Measurements from ENCODE around the gene RHNO1.

Gene RHNO1, protein sequence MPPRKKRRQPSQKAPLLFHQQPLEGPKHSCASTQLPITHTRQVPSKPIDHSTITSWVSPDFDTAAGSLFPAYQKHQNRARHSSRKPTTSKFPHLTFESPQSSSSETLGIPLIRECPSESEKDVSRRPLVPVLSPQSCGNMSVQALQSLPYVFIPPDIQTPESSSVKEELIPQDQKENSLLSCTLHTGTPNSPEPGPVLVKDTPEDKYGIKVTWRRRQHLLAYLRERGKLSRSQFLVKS

GRCh38 chr12:2877047-2877952 lies at the start of gene RHNO1, which contains the start of gene FOXM1:
TSS of gene RHNO1 (plus strand) at chr12:2877223. CDS start at chr12:2885367, 8,144 bp downstream.
TSS of gene FOXM1 (minus strand) at chr12:2877174. CDS start at chr12:2874478, 2,696 bp downstream.
- no peaks in the 10 kb centered on the region for H3K9me3 Mint-ChIP-seq
- H3K4me1 Mint-ChIP-seq (ENCODE audit: low read depth) = peaks cover 37% of the 10 kb centered on the region
- H3K27ac Mint-ChIP-seq = peak within 1 kb of the TSS; percentile 99
- no peaks in the 10 kb centered on the region for H3K27me3 Mint-ChIP-seq (ENCODE audit: low read depth)
- DNase-seq (ENCODE audit: low spot score) = peak; percentile 88
- peak within 1 kb of the TSS; percentile 92 for H3K4me3 Mint-ChIP-seq
- H3K36me3 Mint-ChIP-seq (ENCODE audit: low read depth) = peaks cover 50% of the 10 kb centered on the region

DNA sequence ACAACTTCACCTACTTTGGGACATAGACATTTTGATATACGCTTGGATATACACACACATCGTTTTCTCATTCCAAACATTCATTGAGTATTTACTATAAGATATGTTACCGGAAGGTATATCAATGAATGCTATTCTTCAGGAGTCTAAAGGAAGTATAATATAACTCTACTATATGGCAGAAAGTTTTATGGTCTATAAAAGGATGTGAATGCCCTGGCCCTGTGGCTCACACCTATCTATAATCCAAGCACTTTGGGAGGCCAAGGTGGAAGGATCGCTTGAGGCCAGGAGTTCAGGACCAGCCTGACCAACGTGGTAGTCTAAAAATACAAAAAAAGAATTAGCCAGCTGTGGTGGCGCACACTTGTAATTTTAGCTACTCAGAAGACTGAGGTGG lies 47.7 kb upstream of the RHNO1 start:
- DNase-seq (ENCODE audit: low spot score) = no peak
- Mint-ChIP-seq H3K36me3 (ENCODE audit: low read depth) (peaks cover 23% of the 10 kb centered on the region), H3K4me3 (no peak overlapping the region), H3K9me3 (no peaks in the 10 kb centered on the region), H3K4me1 (ENCODE audit: low read depth) (no peaks in the 10 kb centered on the region), H3K27me3 (ENCODE audit: low read depth) (no peaks in the 10 kb centered on the region), H3K27ac (no peak overlapping the region)

- Mint-ChIP-seq H3K4me1 (ENCODE audit: low read depth) (no peaks in the 10 kb centered on the region), H3K36me3 (ENCODE audit: low read depth) (peaks cover 9% of the 10 kb centered on the region)
Measured at GRCh38 chr12:2832550-2833127, 44.4 kb upstream of the RHNO1 start.

DNA sequence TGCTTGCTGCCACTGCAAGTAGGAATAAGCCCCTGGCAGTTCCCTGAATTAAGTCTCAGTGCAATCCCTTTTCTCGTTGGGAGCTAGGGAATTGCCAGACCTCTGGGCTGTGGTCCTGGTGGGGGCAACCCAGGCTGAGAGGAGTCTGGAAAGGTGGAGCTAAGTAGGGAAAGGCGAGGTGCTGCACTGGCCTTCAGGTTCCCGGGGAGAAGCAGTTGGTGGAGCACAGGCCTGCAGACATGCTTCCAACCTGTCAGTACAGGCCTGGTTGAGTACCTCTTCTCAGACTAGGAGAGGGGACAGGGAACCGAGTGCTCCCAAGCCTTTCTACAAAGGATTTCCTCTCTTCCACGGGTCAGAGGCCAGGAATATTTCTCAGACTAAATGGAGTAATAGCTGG lies 43.7 kb upstream of the RHNO1 start:
- H3K9me3 Mint-ChIP-seq = no peaks in the 10 kb centered on the region
- no peak overlapping the region for H3K4me3 Mint-ChIP-seq
- H3K4me1 Mint-ChIP-seq (ENCODE audit: low read depth) = no peaks in the 10 kb centered on the region
- H3K27me3 Mint-ChIP-seq (ENCODE audit: low read depth) = no peaks in the 10 kb centered on the region
- no peak for DNase-seq (ENCODE audit: low spot score)
- no peak overlapping the region for H3K27ac Mint-ChIP-seq
- H3K36me3 Mint-ChIP-seq (ENCODE audit: low read depth) = peaks cover 6% of the 10 kb centered on the region

More at GRCh38 chr12:2832550-2833127, 44.4 kb upstream of the RHNO1 start:
- Mint-ChIP-seq H3K9me3 (no peaks in the 10 kb centered on the region), H3K27ac (no peak overlapping the region), H3K4me3 (no peak overlapping the region), H3K27me3 (ENCODE audit: low read depth) (no peaks in the 10 kb centered on the region)
- DNase-seq (ENCODE audit: low spot score) = no peak

- H3K27me3 Mint-ChIP-seq (ENCODE audit: low read depth) = no peaks in the 10 kb centered on the region
- no peak overlapping the region for H3K27ac Mint-ChIP-seq
- peaks cover 5% of the 10 kb centered on the region for H3K36me3 Mint-ChIP-seq (ENCODE audit: low read depth)
- no peaks in the 10 kb centered on the region for H3K4me1 Mint-ChIP-seq (ENCODE audit: low read depth)
- no peak overlapping the region for H3K4me3 Mint-ChIP-seq
- no peaks in the 10 kb centered on the region for H3K9me3 Mint-ChIP-seq
- no peak for DNase-seq (ENCODE audit: low spot score)
Measured at GRCh38 chr12:2833810-2834209, 43.2 kb upstream of the RHNO1 start.

DNA sequence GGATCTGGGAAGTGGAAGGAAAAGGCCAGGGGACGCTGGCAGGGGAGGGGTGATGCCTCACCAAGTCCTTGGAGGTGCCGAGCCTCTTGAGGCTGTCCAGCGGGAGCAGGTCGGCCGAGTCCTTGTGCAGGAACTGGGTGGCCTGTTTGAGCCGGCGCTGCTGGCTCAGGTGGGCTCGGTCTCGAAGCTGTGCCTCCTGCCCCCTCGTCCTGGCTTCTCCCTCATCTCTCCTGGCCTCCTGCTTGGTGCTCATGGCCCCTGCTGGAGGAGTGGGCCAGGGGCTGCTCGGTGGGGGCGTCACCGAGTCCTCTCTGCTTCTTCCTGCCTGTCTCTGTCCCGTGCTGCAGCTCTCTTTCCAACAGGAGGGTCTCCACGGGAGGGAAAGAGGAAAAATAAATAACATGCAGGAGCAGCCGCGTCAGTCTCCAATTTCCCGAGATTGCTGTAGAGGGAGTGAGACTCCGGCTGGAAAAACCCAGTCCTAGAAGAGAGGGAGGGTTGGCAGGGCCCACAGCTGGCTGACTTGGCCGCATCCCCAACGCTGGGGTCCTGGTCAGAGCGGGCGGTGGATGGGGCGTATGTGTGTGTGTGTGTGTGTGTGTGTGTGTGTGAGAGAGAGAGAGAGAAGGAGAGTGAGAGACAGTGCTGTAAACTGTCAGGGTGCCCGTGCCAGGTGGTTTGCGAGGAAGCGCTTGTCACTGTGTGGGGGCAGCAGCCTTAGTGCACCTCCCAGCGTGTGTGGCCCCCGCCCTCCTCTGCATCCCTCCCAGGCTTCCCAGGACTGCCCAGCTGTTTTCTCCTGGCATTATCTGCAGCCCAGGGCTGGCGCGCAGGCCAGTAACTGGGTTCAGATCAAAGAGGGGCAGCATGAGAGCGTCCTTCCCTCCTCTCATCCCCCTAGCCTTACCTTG lies 42.2 kb upstream of the RHNO1 start, which contains the start of gene NRIP2:
Gene NRIP2 (minus strand): TSS at position 455 of the 911 bp plus-strand sequence. CDS start 52 bp downstream, at position 403.
- Mint-ChIP-seq H3K4me3 (no peak within 1 kb of the TSS), H3K4me1 (ENCODE audit: low read depth) (no peaks in the 10 kb centered on the region), H3K9me3 (no peaks in the 10 kb centered on the region), H3K36me3 (ENCODE audit: low read depth) (peaks cover 12% of the 10 kb centered on the region), H3K27me3 (ENCODE audit: low read depth) (no peaks in the 10 kb centered on the region), H3K27ac (no peak within 1 kb of the TSS)
- DNase-seq (ENCODE audit: low spot score) = no peak

DNA sequence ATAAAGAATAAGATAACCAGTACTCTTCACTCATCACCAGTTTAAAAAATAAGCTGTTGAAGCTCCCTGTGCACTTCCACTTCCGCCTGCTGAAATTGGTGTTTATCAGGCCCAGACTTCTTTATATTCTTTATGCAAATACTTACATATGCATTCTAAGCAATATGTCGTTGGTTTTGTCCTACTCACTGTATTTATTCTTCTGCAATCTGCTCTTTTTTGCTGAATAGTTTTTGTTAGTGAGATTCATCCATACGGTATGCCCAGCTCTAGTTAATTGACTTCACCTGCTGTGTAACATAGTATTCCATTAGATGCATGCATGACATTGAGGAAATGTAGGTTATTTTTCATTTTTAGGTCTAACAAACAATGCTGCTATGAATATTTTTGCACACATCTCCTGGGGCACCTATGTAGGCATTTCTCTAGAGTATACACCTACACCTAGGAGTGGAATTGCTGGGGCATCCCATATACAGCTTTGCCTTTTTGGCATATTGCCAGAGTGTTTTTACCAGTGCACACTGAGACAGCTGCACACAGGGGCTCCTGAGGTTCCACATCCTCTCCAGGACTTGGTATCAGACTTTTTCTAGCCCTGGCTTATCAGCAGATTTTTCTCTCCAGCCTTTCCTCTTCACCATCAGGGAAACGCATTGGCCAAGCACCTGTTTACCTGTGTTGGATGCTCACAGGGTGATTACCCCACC lies 41.2 kb upstream of the RHNO1 start:
- H3K4me1 Mint-ChIP-seq (ENCODE audit: low read depth) = no peaks in the 10 kb centered on the region
- H3K36me3 Mint-ChIP-seq (ENCODE audit: low read depth) = peaks cover 12% of the 10 kb centered on the region
- no peaks in the 10 kb centered on the region for H3K27me3 Mint-ChIP-seq (ENCODE audit: low read depth)
- no peaks in the 10 kb centered on the region for H3K9me3 Mint-ChIP-seq
- no peak for DNase-seq (ENCODE audit: low spot score)
- H3K4me3 Mint-ChIP-seq = no peak overlapping the region
- H3K27ac Mint-ChIP-seq = no peak overlapping the region

DNA sequence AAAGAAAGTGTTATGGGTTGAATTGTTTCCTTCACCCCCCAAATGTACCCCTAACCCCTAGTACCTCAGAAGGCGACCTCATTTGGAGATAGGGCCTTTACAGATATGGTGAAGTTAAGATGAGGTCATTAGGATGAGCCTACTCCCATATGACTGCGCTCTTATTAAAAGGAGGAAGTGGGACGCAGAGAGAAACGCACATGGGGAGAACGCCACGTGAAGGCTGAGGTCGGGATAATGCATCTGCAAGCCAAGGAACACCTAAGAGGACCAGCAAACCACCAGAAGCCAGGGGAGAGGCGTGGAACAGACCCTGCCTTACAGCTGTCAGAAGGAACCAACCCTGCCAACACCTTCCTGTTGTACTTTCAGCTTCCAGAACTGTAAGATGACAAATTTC lies 40.4 kb upstream of the RHNO1 start:
- H3K36me3 Mint-ChIP-seq (ENCODE audit: low read depth) = peaks cover 9% of the 10 kb centered on the region
- no peaks in the 10 kb centered on the region for H3K4me1 Mint-ChIP-seq (ENCODE audit: low read depth)
- no peak overlapping the region for H3K27ac Mint-ChIP-seq
- DNase-seq (ENCODE audit: low spot score) = no peak
- H3K9me3 Mint-ChIP-seq = no peaks in the 10 kb centered on the region
- H3K4me3 Mint-ChIP-seq = no peak overlapping the region
- H3K27me3 Mint-ChIP-seq (ENCODE audit: low read depth) = no peaks in the 10 kb centered on the region

DNA sequence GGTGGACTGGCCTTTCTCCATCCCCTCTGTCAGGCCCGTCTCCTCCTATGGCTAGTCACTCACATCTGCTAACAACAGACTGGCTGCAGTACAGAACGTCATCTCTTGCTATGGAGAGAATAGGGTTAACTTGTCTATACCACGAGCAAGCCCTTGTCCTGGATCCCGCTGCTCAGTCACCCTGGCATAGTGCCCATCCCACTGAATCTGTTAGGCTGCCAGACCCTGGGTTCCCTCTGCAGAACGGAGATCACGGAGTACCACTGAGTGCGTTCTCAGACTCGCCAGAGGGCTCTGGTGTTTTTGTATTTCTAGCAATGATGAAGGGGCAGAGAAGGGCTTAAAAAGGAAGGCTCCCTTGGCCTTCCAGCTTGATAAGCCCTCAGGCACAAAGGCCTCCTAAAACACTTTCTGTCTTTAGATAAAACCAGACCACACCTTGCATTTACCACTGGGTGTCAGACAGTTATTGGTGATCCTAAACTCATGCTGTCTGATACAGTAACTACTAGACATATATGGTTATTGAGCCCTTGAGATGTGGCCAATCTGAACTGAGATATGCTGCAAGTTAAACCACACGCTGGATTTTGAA lies 35.9 kb upstream of the RHNO1 start:
- no peak overlapping the region for H3K4me3 Mint-ChIP-seq
- H3K36me3 Mint-ChIP-seq (ENCODE audit: low read depth) = peaks cover 8% of the 10 kb centered on the region

GRCh38 chr12:2842948-2843347 lies 34.1 kb upstream of the RHNO1 start:
- no peak for DNase-seq (ENCODE audit: low spot score)
- H3K4me3 Mint-ChIP-seq = no peak overlapping the region
- H3K9me3 Mint-ChIP-seq = no peaks in the 10 kb centered on the region
- no peaks in the 10 kb centered on the region for H3K27me3 Mint-ChIP-seq (ENCODE audit: low read depth)
- H3K27ac Mint-ChIP-seq = no peak overlapping the region
- H3K4me1 Mint-ChIP-seq (ENCODE audit: low read depth) = no peaks in the 10 kb centered on the region
- H3K36me3 Mint-ChIP-seq (ENCODE audit: low read depth) = peaks cover 10% of the 10 kb centered on the region

More for the DNA sequence above, 35.9 kb upstream of the RHNO1 start:
- no peak overlapping the region for H3K27ac Mint-ChIP-seq
- H3K27me3 Mint-ChIP-seq (ENCODE audit: low read depth) = no peaks in the 10 kb centered on the region
- no peaks in the 10 kb centered on the region for H3K9me3 Mint-ChIP-seq
- DNase-seq (ENCODE audit: low spot score) = no peak
- H3K4me1 Mint-ChIP-seq (ENCODE audit: low read depth) = no peaks in the 10 kb centered on the region

DNA sequence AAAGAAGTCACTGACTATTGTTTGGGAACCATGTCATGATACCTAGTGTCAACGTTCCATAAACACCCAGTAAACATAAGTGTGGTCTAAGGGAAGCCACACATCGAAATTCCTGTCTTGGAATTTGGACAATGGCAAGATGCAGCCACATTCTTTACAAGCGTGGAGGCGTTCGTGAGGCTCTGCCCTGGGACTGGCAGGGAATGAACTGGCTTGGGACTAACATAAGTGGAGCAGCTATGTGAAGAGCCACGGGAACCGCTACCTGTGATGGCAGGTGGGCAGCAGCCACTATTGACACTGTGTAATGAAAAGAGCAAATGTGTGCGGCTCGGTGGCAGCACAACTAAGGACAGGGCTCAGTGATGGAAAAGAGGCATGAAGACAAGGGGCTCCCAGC lies 32.2 kb upstream of the RHNO1 start:
- no peak for DNase-seq (ENCODE audit: low spot score)
- H3K4me1 Mint-ChIP-seq (ENCODE audit: low read depth) = no peaks in the 10 kb centered on the region
- no peak overlapping the region for H3K4me3 Mint-ChIP-seq
- H3K9me3 Mint-ChIP-seq = no peaks in the 10 kb centered on the region
- H3K27me3 Mint-ChIP-seq (ENCODE audit: low read depth) = no peaks in the 10 kb centered on the region
- no peak overlapping the region for H3K27ac Mint-ChIP-seq
- peaks cover 2% of the 10 kb centered on the region for H3K36me3 Mint-ChIP-seq (ENCODE audit: low read depth)

GRCh38 chr12:2845280-2845679 lies 31.7 kb upstream of the RHNO1 start:
- Mint-ChIP-seq H3K4me3 (no peak overlapping the region), H3K4me1 (ENCODE audit: low read depth) (no peaks in the 10 kb centered on the region), H3K36me3 (ENCODE audit: low read depth) (peaks cover 2% of the 10 kb centered on the region), H3K27ac (no peak overlapping the region), H3K27me3 (ENCODE audit: low read depth) (no peaks in the 10 kb centered on the region), H3K9me3 (no peaks in the 10 kb centered on the region)
- DNase-seq (ENCODE audit: low spot score) = no peak

Measured in T-helper 2 cell treated with Interferon-gamma antibody and Interleukin-4, amounts not matched to agents 5 μg/mL and 100 μg/mL, for 36 hours (primary cell).